Upper lobe of left lung (tissue), 6 donors: ENCODE results near the gene C9orf57. TPM values are rescaled to one million over a fixed set of nuclear protein-coding genes. Genes with fewer than 3 reads are reported as not detected.

Experiments
- ATAC-seq, 2 donors: fragments of 200-7000 bp; cut with Tn5 transposase; one replicate each; pipeline ENCODE4 v1.9.1; 2022; ENCODE audit warnings: mild to moderate bottlenecking in 2 of 2, moderate library complexity in 2 of 2; ENCODE audit not compliant: low FRiP score in 2 of 2
- DNase-seq, 2 donors: peaks; one replicate each; pipeline ENCODE4 v3.0.0-alpha.2; 2019 to 2020
- H3K27ac ChIP-seq, 4 donors: fragments of 200-600 bp; sonication (generic); one replicate each; pipeline ENCODE4 v1.5.1; 2016 to 2019
- H3K27me3 ChIP-seq, 4 donors: fragments of 200-600 bp; sonication (generic); one replicate each; pipeline ENCODE4 v1.5.1; 2017 to 2019
- H3K36me3 ChIP-seq, 4 donors: fragments of 200-600 bp; sonication (generic); one replicate each; pipeline ENCODE4 v1.5.1; 2016 to 2019
- H3K4me1 ChIP-seq, 4 donors: fragments of 200-600 bp; sonication (generic); one replicate each; pipeline ENCODE4 v1.5.1; 2018 to 2019
- H3K4me3 ChIP-seq, 4 donors: fragments of 200-600 bp; sonication (generic); one replicate each; pipeline ENCODE4 v1.5.1; 2017 to 2019; ENCODE audit warnings: mild to moderate bottlenecking in 2 of 4, moderate library complexity in 1 of 4
- H3K9me3 ChIP-seq, 4 donors: fragments of 200-600 bp; sonication (generic); one replicate each; pipeline ENCODE4 v1.5.1; 2018 to 2019
- CTCF ChIP-seq, 6 experiments: fragments of 450-650 bp in 4 of 6; fragments of 200-600 bp in 2 of 6; sonication (generic) in 2 of 6; IDR thresholded peaks; one replicate each; pipeline ENCODE4 v1.5.1; 2016 to 2019; ENCODE audit warnings: antibody characterized with exemption in 6 of 6
- EP300 ChIP-seq, 4 donors: sonication (generic); formaldehyde crosslinking; IDR thresholded peaks; one replicate each; pipeline ENCODE4 v1.5.1; 2017; ENCODE audit warnings: antibody characterized with exemption in 4 of 4, control low read depth in 2 of 4
- POLR2A ChIP-seq, 4 donors: fragments of 450-650 bp; IDR thresholded peaks; one replicate each; pipeline ENCODE4 v1.5.1; 2016 to 2017; ENCODE audit warnings: antibody characterized with exemption in 4 of 4, mild to moderate bottlenecking in 2 of 4
- POLR2AphosphoS5 ChIP-seq, 2 donors: sonication (generic); formaldehyde crosslinking; IDR thresholded peaks; one replicate each; pipeline ENCODE4 v1.5.1; 2017; ENCODE audit warnings: antibody characterized with exemption in 2 of 2
- small RNA-seq, 4 donors: library from RNA; depleted of rRNA; stranded (forward); fragments of <200 nt; gene quantifications; one replicate each; pipeline ENCODE3, GENCODE V24; 2016
- total RNA-seq, 6 donors: library from RNA; depleted of rRNA in 4 of 6; stranded (reverse); fragments of >200 nt in 4 of 6; gene quantifications; one replicate each; pipeline versions ENCODE4 v1.1.0 to v1.2.1, GENCODE V29; 2016 to 2021
- donor health status: DM: no; HTN: no; CAD: no; lungs with moderate emphysema.
- donor health status: DM: no; HTN: yes; CAD: no; lungs with severe emphysema.

C9orf57 gene
- total RNA-seq, 6 donors from 2014 or later, result not detected

DNA sequence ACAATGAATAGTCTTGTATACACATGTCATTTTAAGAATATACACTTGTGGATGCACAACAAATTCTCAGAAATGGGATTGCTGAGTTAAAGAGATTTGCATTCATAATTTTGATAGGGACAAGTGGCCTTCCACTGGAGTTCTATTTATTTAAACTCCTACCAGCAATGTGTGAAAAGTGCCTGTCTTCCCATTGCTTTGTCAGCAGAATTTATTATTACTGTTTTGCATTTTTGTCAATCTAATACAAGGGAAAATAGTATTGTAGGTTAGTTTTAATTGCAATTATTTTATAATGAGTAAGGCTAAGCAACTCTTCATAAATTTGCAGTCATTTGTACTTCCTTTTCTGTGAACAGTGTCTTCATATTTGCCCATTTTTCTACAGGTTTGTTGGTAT is 55.0 kb downstream of the C9orf57 start:
- TF ChIP-seq POLR2A (IDR thresholded peaks at IDR 0.05) (no peak), CTCF (IDR thresholded peaks at IDR 0.05) (no peak), EP300 (IDR thresholded peaks at IDR 0.05) (no peak), POLR2AphosphoS5 (IDR thresholded peaks at IDR 0.05) (no peak)
- no peak for ATAC-seq
- Histone ChIP-seq H3K4me1 (no peaks in the 10 kb centered on the region), H3K27me3 (no peaks in the 10 kb centered on the region), H3K36me3 (no peaks in the 10 kb centered on the region), H3K27ac (no peak overlapping the region), H3K4me3 (no peak overlapping the region), H3K9me3 (no peaks in the 10 kb centered on the region)
- DNase-seq, result no peak

Small RNA genes lying within 50 kb of the gene (small RNA-seq; reads per million reads assigned to genes)
- gene HSPB1P1, result 0 reads per million in 4 donors

Other genes with a start within 250 kb of the C9orf57 start
- gene ABHD17B, start 149.4 kb downstream of the C9orf57 start, total RNA-seq, result 10 to 100 TPM in 5 of 6 donors, 1 to 10 TPM in 1; 3.9 to 27.3 (median 12.8) TPM
- gene C9orf85, start 149.0 kb downstream of the C9orf57 start, total RNA-seq, result 10 to 100 TPM in 2 of 6 donors, 1 to 10 TPM in 4; 6.5 to 13.0 (median 9.0) TPM
- 1 to 10 TPM in 1 of 6 donors, under 1 TPM in 1, not detected in 4; 0.44 to 3.6 TPM for gene GDA, start 88.8 kb upstream of the C9orf57 start, total RNA-seq